Urothelium cell line (cell line): ENCODE data around the gene STPG3.

ENCODE experiments used
- DNase-seq: peaks from one replicate; pipeline ENCODE4 v3.0.0; 2011; ENCODE audit warnings: low spot score, mixed read lengths
- FAIRE-seq: peaks from 2 replicates; lab custom pipeline; 2011; peaks lifted over from hg19 to GRCh38; lab: Jason Lieb, UNC

The STPG3 gene

GRCh38 chr9:137299203-137299565 is 48.1 kb downstream of the STPG3 start:
- FAIRE-seq (no peak), DNase-seq (no peak)

- DNase-seq: no peak
- no peak for FAIRE-seq
Observed at GRCh38 chr9:137299938-137300337, 48.9 kb downstream of the STPG3 start.

GRCh38 chr9:137300567-137301080 is 49.5 kb downstream of the STPG3 start:
- FAIRE-seq (no peak), DNase-seq (no peak)

DNA sequence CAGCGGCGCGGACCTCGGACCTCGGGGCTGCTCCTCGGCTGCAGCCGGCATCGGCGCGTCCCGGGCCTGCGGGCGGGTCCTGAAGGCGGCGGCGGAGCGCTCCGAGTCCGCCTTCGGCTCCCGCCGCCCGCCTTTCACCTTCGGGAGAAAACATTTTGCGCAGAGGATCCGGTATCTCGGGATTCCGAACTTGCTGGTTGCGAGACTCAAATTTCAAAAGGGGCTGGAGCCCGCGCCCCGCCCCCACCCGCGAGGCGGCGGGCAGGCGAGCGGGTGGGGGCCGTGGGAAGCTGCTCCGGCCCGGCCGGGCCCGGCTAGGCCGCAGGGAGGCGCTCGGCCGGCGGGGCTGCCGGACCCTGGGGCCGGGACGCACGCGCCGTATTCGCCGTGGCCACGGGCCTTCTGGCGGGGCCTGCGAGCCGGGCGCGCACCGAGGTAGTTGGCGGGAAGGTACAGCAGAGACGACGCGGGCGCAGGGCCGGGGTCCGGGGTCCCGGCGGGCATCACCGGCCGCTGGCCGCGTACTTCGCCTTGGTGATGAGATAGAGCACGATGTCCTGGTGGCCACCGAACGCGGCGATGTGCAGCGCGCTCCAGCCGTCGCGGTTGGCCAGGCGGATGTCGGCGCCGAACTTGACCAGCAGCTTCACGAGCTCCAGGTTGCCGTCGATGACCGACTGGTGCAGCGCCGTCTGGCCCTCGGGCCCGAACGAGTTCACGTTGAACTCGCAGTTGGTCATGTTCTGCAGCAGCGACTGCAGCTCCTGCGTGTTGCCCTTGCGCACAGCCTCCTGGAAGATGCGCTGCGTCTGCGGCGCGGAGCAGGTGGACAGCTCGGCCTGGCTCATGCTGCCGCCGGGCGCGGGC is 50.2 kb downstream of the STPG3 start:
- FAIRE-seq (no peak), DNase-seq (no peak)

- FAIRE-seq (no peak), DNase-seq (no peak)
Observed at GRCh38 chr9:137302118-137302448, 51.0 kb downstream of the STPG3 start, which contains the start of gene NRARP. TSS of gene NRARP (minus strand) at chr9:137302271. CDS start at chr9:137301928, 343 bp downstream.

DNA sequence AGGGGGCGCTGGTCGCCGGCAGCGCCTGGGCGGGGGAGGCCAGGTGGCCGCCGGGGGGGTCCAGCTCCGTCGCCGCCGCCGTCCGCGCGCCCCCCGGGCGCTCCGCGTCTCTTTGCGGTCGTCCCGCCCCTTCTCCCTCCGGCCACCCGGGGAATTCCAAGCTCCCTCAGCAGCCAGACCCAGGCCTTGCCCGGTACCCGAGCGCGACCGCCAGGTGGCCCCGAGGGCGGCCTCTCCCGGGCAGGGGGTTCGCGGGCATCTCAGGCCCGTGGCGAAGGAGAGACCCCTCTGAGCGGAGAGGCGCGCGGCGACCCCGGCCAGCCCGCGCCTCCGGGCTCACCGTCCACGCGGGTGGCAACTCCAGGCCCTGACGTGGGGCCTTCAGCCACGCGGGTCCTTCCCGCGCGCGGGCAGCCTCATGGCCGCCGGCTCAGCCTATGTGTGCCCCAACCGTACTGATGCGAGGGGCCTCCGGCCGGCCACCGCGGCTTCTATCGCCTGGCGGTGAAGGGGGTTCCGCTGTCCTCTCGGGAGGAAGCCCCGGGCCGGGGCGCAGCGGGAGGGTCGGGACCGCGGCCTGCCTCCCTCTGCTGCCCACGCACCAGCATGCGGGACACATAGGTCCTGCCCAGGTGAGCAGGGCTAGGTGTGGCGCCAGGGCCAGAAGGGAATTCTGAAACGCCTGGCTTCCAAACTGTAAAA is 51.5 kb downstream of the STPG3 start:
- FAIRE-seq (no peak), DNase-seq (no peak)
